ENCODE measurements around the gene OPCML.

DNA sequence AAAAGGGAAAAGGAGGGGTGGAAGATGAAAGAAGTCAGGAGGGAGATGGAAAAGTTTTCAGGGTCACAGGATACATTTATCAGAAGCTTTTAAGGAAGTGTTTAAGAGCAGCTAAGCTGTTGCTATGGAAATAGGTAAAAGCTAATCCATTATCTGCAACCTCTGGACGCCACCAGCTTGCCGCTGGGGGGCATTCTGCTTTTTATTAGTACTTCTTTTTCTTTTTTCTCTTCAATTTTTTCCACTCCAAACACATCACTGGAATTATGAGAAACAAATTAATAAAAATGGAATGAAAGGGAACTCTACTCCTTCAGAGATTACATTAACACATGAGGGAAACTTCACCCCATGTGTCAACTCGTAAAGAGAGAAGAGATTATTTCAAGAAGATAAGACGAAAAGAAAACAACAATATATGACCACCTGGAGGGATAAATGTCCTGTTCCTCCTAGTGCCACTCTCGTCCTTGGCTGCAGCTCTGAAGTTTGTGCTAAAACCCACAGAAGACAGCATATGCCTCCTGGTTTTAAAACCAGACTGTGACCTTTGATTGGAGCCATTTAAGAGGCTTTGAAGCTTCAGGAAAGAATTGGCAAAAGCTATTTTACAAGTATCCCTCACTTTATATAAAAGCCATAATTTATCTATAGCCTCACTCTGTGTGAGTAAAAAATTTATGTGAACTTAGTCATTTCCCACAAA, 972.8 kb downstream of the OPCML start:
- TF ChIP-seq, protein P1, sequence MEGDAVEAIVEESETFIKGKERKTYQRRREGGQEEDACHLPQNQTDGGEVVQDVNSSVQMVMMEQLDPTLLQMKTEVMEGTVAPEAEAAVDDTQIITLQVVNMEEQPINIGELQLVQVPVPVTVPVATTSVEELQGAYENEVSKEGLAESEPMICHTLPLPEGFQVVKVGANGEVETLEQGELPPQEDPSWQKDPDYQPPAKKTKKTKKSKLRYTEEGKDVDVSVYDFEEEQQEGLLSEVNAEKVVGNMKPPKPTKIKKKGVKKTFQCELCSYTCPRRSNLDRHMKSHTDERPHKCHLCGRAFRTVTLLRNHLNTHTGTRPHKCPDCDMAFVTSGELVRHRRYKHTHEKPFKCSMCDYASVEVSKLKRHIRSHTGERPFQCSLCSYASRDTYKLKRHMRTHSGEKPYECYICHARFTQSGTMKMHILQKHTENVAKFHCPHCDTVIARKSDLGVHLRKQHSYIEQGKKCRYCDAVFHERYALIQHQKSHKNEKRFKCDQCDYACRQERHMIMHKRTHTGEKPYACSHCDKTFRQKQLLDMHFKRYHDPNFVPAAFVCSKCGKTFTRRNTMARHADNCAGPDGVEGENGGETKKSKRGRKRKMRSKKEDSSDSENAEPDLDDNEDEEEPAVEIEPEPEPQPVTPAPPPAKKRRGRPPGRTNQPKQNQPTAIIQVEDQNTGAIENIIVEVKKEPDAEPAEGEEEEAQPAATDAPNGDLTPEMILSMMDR (IDR thresholded peaks at IDR 0.05; ENCODE audit: low read depth, low read length, poor library complexity, severe bottlenecking), result no peak
- no peak for TF ChIP-seq EZH2phosphoT487 (IDR thresholded peaks at IDR 0.05; ENCODE audit: borderline replicate concordance, low read length)

All from DOHH2 (cell line).